SK-N-SH (cell line): ENCODE data around the gene VSIG10L2. TPM values are rescaled to one million over a fixed set of nuclear protein-coding genes. Genes with fewer than 3 reads are reported as not detected.

Experiments
- CTCF ChIA-PET: fragments of 300-600, 350-600 bp; formaldehyde crosslinking; extraction: SDS; loops from one replicate; lab custom pipeline; 2021; lab: Yijun Ruan, JAX
- POLR2A ChIA-PET: fragments of 350-600 bp; sonication (Branson Sonifier 250); formaldehyde crosslinking; extraction: SDS; loops from one replicate; lab custom pipeline; 2020; ENCODE audit warnings: antibody characterized with exemption, inconsistent platforms; lab: Yijun Ruan, JAX
- DNase-seq: peaks from one replicate; pipeline ENCODE4 v3.0.0; 2012
- H2AFZ ChIP-seq: fragments of 200-600 bp; sonication (generic); 2 replicates; pipeline ENCODE4 v1.8.1; 2016; ENCODE audit warnings: antibody characterized with exemption, mild to moderate bottlenecking, low read depth
- H3F3A ChIP-seq: fragments of 200-600 bp; sonication (generic); replicated peaks from 2 replicates; pipeline ENCODE3; 2016; ENCODE audit warnings: antibody characterized with exemption, mild to moderate bottlenecking; ENCODE audit not compliant: insufficient read depth
- H3K27ac ChIP-seq, 2 experiments: fragments of 200-500 bp in 1 of 2; fragments of 200-600 bp in 1 of 2; sonication (Bioruptor generic) in 1 of 2; sonication (generic), shearing (Covaris generic) in 1 of 2; 2 replicates each; pipeline versions ENCODE4 v1.5.1 to v1.6.1; 2014 to 2016; ENCODE audit warnings: low read depth in 2 of 2, inconsistent platforms in 1 of 2, low read length in 1 of 2, mild to moderate bottlenecking in 1 of 2, mixed read lengths in 1 of 2
- H3K27me3 ChIP-seq: fragments of 200-600 bp; sonication (generic), shearing (Covaris generic); 2 replicates; pipeline ENCODE4 v1.6.1; 2016; ENCODE audit warnings: mixed run types; ENCODE audit not compliant: insufficient read depth
- H3K36me3 ChIP-seq, 2 experiments: fragments of 200-500 bp in 1 of 2; fragments of 200-600 bp in 1 of 2; sonication (Bioruptor generic) in 1 of 2; sonication (generic) in 1 of 2; replicated peaks in 1 of 2; 2 replicates each; pipeline versions ENCODE3 to v1.5.1; 2014 to 2016; ENCODE audit warnings: low read length in 1 of 2, mild to moderate bottlenecking in 1 of 2; ENCODE audit not compliant: insufficient read depth in 2 of 2, control insufficient read depth in 1 of 2
- H3K4me1 ChIP-seq, 2 experiments: fragments of 200-500 bp in 1 of 2; fragments of 200-600 bp in 1 of 2; sonication (Bioruptor generic) in 1 of 2; sonication (generic), shearing (Covaris generic) in 1 of 2; 2 replicates each; pipeline versions ENCODE4 v1.5.1 to v1.6.1; 2014 to 2016; ENCODE audit warnings: low read depth in 1 of 2, low read length in 1 of 2, mixed run types in 1 of 2; ENCODE audit not compliant: insufficient read depth in 2 of 2, control insufficient read depth in 1 of 2
- H3K4me2 ChIP-seq: fragments of 200-600 bp; sonication (generic), shearing (Covaris generic); 2 replicates; pipeline ENCODE4 v1.6.1; 2017; ENCODE audit warnings: mixed run types
- H3K4me3 ChIP-seq, 2 experiments: fragments of 200-500 bp in 1 of 2; fragments of 200-600 bp in 1 of 2; sonication (Bioruptor generic) in 1 of 2; sonication (generic), shearing (Covaris generic) in 1 of 2; 2 replicates each; pipeline versions ENCODE4 v1.5.1 to v1.8.1; 2014 to 2016; ENCODE audit warnings: low read depth in 2 of 2, inconsistent platforms in 1 of 2, low read length in 1 of 2, mild to moderate bottlenecking in 1 of 2, mixed read lengths in 1 of 2, moderate library complexity in 1 of 2
- H3K79me2 ChIP-seq: fragments of 200-600 bp; sonication (generic); 2 replicates; pipeline ENCODE4 v1.8.1; 2017; ENCODE audit warnings: mild to moderate bottlenecking; ENCODE audit not compliant: insufficient read depth
- H3K9ac ChIP-seq: fragments of 200-600 bp; sonication (generic); 2 replicates; pipeline ENCODE4 v1.6.1; 2017; ENCODE audit warnings: mixed run types
- H3K9me2 ChIP-seq: fragments of 200-600 bp; sonication (generic); 2 replicates; pipeline ENCODE4 v1.6.1; 2017; ENCODE audit warnings: mixed run types
- H3K9me3 ChIP-seq: fragments of 200-600 bp; sonication (generic); 2 replicates; pipeline ENCODE4 v1.6.1; 2017; ENCODE audit warnings: mixed run types, mild to moderate bottlenecking, moderate library complexity
- H4K20me1 ChIP-seq: fragments of 200-600 bp; sonication (generic); 2 replicates; pipeline ENCODE4 v1.6.1; 2017; ENCODE audit warnings: mild to moderate bottlenecking, mixed run types; ENCODE audit not compliant: insufficient read depth
- CHD2 ChIP-seq: fragments of 150-350 bp; IDR thresholded peaks from 2 replicates; pipeline ENCODE4 v1.6.1; 2018; ENCODE audit warnings: low read length; ENCODE audit not compliant: partially characterized antibody
- ELF1 ChIP-seq: IDR thresholded peaks from 2 replicates; pipeline ENCODE4 v1.4.0; 2012
- FOSL2 ChIP-seq: IDR thresholded peaks from 2 replicates; pipeline ENCODE4 v1.4.0; 2012; ENCODE audit warnings: low read depth, mild to moderate bottlenecking, moderate library complexity, borderline replicate concordance
- FOXM1 ChIP-seq: IDR thresholded peaks from 2 replicates; pipeline ENCODE4 v1.4.0; 2012; ENCODE audit warnings: low read depth, mild to moderate bottlenecking
- MXI1 ChIP-seq: IDR thresholded peaks from 2 replicates; pipeline ENCODE4 v1.6.1; 2012; ENCODE audit warnings: mild to moderate bottlenecking, low read depth, low read length, improper control_type of control experiment
- NFIC ChIP-seq: IDR thresholded peaks from 2 replicates; pipeline ENCODE4 v1.4.0; 2012; ENCODE audit warnings: borderline replicate concordance
- POLR2AphosphoS5 ChIP-seq: IDR thresholded peaks from 2 replicates; pipeline ENCODE4 v1.6.1; 2012; ENCODE audit warnings: low read depth, low read length
- RAD21 ChIP-seq: IDR thresholded peaks from 2 replicates; pipeline ENCODE4 v1.6.1; 2012; ENCODE audit warnings: mild to moderate bottlenecking, low read length
- RFX5 ChIP-seq: IDR thresholded peaks from 2 replicates; pipeline ENCODE4 v1.6.1; 2012; ENCODE audit warnings: mild to moderate bottlenecking, improper control_type of control experiment, low read length
- TCF12 ChIP-seq: IDR thresholded peaks from 2 replicates; pipeline ENCODE4 v1.4.0; 2012
- TEAD4 ChIP-seq: IDR thresholded peaks from 2 replicates; pipeline ENCODE4 v1.4.0; 2012; ENCODE audit warnings: mild to moderate bottlenecking, borderline replicate concordance; ENCODE audit not compliant: insufficient read depth
- YY1 ChIP-seq: IDR thresholded peaks from 2 replicates; pipeline ENCODE4 v1.4.0; 2012; ENCODE audit warnings: low read depth, mild to moderate bottlenecking
- WGBS: methylation state at CpG from one replicate; pipeline ENCODE4 v1.1.6; 2017; ENCODE audit warnings: low lambda C conversion rate; 5-methylcytosine and 5-hydroxymethylcytosine counted together
- polyA plus RNA-seq, 3 experiments: library from polyadenylated mRNA; depleted of rRNA; stranded (reverse); fragments of >200 nt; gene quantifications; 2 replicates each; pipeline ENCODE4 v1.2.3, GENCODE V29; 2012
- TF ChIP-seq, protein P1 (sequence below): fragments of 150-350 bp; IDR thresholded peaks from 2 replicates; pipeline ENCODE4 v1.6.1; 2016; ENCODE audit warnings: mild to moderate bottlenecking, low read depth, low read length
- TF ChIP-seq, protein P2 (sequence below): IDR thresholded peaks from 2 replicates; pipeline ENCODE4; 2012
- TF ChIP-seq, protein P3 (sequence below): IDR thresholded peaks from 2 replicates; pipeline ENCODE4 v1.6.1; 2012; ENCODE audit warnings: mild to moderate bottlenecking, low read depth, low read length, moderate library complexity

VSIG10L2 gene
- polyA plus RNA-seq, 1 of the 3 experiments (the other 2 are of a cell fraction) = 0.02 TPM

DNA sequence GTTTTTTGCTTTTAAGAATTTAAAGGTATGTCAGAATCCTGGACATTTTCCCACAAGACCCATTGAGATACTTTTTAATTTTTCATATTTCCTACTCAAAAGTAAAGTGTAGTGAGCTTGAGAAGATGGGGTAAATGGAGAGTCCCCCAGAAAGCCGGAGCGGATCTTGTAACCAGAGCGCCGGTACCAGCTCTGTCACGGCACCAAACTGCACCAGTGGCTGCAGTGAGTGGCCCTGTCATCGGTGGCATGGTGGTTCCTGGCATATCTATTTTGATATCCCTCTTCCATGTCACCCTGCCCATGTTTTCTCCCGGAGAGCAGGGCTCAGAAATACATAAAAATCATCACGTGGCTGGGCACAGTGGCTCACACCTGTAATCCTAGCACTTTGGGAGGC, 22.2 kb upstream of the VSIG10L2 start:
- Histone ChIP-seq H3K79me2 (no peaks in the 10 kb centered on the region), H2AFZ (no peak overlapping the region), H3K4me2 (no peak overlapping the region), H3K9ac (no peak overlapping the region), H3K36me3 (no peaks in the 10 kb centered on the region), H3K9me3 (no peaks in the 10 kb centered on the region), H3K4me3 (no peak overlapping the region), H3F3A (no peaks in the 10 kb centered on the region), H3K4me1 (peaks cover 0 to 21% of the 10 kb centered on the region in 2 experiments; a peak in 1 of 4 replicates), H3K9me2 (no peaks in the 10 kb centered on the region), H3K27me3 (peaks cover 33% of the 10 kb centered on the region; the same call in 1 of the 2 replicates), H3K27ac (no peak overlapping the region), H4K20me1 (no peaks in the 10 kb centered on the region)
- ChIA-PET CTCF (interaction anchor here (0.8 to 5.3 kb wide), 28 partner anchors 9 to 387 kb away, joined by 3 to 63 read pairs (median 5); partner anchors contain the start of gene CDON), POLR2A (interaction anchor here (1.5 kb wide), 1 partner anchor 138 kb away, joined by 5 read pairs; no protein-coding TSS in a partner anchor)
- WGBS = 77% methylated on average over 8 of the region's 8 CpGs
- TF ChIP-seq, protein P1, sequence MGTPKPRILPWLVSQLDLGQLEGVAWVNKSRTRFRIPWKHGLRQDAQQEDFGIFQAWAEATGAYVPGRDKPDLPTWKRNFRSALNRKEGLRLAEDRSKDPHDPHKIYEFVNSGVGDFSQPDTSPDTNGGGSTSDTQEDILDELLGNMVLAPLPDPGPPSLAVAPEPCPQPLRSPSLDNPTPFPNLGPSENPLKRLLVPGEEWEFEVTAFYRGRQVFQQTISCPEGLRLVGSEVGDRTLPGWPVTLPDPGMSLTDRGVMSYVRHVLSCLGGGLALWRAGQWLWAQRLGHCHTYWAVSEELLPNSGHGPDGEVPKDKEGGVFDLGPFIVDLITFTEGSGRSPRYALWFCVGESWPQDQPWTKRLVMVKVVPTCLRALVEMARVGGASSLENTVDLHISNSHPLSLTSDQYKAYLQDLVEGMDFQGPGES = no peak
- TF ChIP-seq FOXM1 = no peak
- TF ChIP-seq POLR2AphosphoS5 = no peak
- DNase-seq = no peak

DNA sequence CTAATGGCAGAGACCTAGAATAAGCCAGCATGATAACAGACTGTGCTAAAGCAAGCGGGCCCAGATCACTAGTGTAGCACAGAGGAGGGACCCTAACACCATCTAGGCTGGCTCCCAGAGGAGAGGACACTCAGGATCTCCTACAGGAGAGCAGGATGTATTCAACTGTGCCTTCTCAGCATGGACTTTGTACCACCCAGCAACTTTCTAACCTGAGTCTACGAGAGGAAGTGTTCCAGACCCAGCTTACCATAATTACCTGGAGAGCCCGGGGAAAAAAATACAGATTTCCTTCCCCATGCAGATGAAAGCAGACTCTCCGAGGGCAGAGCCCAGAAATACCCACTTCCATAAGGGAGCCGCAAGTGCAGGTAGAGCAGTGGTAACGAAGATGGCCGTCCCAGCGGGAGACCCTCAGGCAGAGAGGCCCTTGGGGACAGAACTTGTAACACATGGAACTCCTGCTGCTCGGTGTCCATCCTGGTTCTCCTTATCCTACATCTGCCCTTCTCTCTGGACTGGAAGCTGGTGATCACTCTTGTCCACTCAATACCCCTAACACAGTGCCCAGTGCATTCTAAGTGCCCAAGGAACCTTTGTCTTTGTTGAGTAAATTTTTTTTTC, 21.3 kb upstream of the VSIG10L2 start:
- H3K36me3 ChIP-seq = no peaks in the 10 kb centered on the region
- H3K4me2 ChIP-seq = no peak overlapping the region
- H3K27me3 ChIP-seq = peaks cover 26% of the 10 kb centered on the region; the same call in 1 of the 2 replicates
- DNase-seq = no peak
- H3K79me2 ChIP-seq = no peaks in the 10 kb centered on the region
- POLR2A ChIA-PET = interaction anchor here (1.0 to 1.7 kb wide), 4 partner anchors 137 to 269 kb away, joined by 3 to 5 read pairs (median 4); no protein-coding TSS in a partner anchor
- H3K4me1 ChIP-seq = peaks cover 0 to 17% of the 10 kb centered on the region in 2 experiments; a peak in 1 of 4 replicates
- 82% methylated on average over 8 of the region's 9 CpGs for WGBS
- no peaks in the 10 kb centered on the region for H3K9me2 ChIP-seq
- H3K27ac ChIP-seq = no peak overlapping the region
- H3K4me3 ChIP-seq = no peak overlapping the region
- no peaks in the 10 kb centered on the region for H4K20me1 ChIP-seq
- H3K9me3 ChIP-seq = no peaks in the 10 kb centered on the region
- no peaks in the 10 kb centered on the region for H3F3A ChIP-seq
- CTCF ChIA-PET = interaction anchor here (0.7 to 5.3 kb wide), 14 partner anchors 8 to 267 kb away, joined by 3 to 63 read pairs (median 5); partner anchors contain the start of gene CDON
- no peak for TF ChIP-seq MXI1
- TF ChIP-seq FOSL2 = no peak
- no peak for TF ChIP-seq ELF1
- TF ChIP-seq, protein P2, sequence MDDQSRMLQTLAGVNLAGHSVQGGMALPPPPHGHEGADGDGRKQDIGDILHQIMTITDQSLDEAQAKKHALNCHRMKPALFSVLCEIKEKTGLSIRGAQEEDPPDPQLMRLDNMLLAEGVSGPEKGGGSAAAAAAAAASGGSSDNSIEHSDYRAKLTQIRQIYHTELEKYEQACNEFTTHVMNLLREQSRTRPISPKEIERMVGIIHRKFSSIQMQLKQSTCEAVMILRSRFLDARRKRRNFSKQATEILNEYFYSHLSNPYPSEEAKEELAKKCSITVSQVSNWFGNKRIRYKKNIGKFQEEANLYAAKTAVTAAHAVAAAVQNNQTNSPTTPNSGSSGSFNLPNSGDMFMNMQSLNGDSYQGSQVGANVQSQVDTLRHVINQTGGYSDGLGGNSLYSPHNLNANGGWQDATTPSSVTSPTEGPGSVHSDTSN = no peak
- TF ChIP-seq NFIC = no peak
- TF ChIP-seq, protein P3, sequence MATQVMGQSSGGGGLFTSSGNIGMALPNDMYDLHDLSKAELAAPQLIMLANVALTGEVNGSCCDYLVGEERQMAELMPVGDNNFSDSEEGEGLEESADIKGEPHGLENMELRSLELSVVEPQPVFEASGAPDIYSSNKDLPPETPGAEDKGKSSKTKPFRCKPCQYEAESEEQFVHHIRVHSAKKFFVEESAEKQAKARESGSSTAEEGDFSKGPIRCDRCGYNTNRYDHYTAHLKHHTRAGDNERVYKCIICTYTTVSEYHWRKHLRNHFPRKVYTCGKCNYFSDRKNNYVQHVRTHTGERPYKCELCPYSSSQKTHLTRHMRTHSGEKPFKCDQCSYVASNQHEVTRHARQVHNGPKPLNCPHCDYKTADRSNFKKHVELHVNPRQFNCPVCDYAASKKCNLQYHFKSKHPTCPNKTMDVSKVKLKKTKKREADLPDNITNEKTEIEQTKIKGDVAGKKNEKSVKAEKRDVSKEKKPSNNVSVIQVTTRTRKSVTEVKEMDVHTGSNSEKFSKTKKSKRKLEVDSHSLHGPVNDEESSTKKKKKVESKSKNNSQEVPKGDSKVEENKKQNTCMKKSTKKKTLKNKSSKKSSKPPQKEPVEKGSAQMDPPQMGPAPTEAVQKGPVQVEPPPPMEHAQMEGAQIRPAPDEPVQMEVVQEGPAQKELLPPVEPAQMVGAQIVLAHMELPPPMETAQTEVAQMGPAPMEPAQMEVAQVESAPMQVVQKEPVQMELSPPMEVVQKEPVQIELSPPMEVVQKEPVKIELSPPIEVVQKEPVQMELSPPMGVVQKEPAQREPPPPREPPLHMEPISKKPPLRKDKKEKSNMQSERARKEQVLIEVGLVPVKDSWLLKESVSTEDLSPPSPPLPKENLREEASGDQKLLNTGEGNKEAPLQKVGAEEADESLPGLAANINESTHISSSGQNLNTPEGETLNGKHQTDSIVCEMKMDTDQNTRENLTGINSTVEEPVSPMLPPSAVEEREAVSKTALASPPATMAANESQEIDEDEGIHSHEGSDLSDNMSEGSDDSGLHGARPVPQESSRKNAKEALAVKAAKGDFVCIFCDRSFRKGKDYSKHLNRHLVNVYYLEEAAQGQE = no peak
- TF ChIP-seq RAD21 = no peak
- no peak for TF ChIP-seq FOXM1
- TF ChIP-seq CHD2 = no peak
- no peak for TF ChIP-seq RFX5
- no peak for TF ChIP-seq TCF12
- no peak for TF ChIP-seq YY1
- TF ChIP-seq TEAD4 = no peak
- TF ChIP-seq POLR2AphosphoS5 = no peak
- no peak overlapping the region for H3K9ac ChIP-seq
- no peak overlapping the region for H2AFZ ChIP-seq
